GM19455 (cell line): Measurements from ENCODE around the gene FAM83D.
"Not testable (repeated sequence)": the region's sequence is repeated elsewhere in the genome, so short reads cannot be mapped to it uniquely, and the experiment has no call there.

Experiments
- ATAC-seq: cut with Tn5 transposase; IDR thresholded peaks from one replicate; pipeline ENCODE4 v1.9.1; 2021; ENCODE audit not compliant: unreplicated experiment

Gene FAM83D

DNA sequence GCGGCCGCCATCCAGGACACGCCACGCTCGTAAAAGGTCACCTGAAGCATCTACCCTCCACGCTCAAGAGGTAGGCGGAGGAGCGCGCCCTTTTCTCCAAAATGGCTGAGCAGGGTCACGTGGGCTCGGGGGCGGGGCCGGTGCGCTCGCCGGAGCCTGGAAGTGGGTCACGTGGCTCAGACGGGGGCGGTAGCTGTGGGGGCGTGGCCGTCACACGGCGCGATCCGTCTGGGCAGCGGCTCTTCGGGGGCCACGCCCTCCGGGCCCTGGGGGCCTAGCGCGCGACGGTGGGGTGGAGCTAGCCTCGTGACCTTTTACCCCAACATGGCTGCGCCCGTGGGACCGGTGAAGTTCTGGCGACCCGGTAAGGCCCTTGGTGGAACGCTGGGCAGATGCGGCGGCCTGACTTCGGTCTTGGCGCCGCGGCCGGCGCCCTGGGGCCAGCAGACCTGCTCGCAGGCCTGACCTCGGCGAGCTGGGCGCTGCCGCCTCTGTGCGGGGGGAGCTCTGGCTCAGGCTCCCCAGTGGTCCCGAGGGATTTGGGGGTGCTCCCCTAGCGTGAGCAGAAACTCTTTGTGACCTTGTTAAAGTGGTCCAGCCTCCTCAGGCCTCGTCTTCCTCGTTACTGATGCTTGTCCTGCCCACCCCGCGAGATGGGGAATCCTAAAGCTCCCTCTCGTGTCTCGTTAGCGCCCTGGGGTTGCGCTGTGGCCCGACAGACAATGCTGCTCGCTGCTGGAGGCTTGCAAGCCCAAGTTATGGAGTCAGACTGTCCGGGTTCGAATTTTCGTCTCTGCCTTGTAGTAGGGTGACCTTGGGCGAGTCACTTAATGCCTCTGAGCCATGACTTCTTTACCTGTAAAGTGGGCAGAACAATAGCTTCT, 36.1 kb downstream of the FAM83D start, which contains the start of gene DHX35:
Gene DHX35, plus strand, starts transcription at position 301 of the 884 bp plus-strand sequence. Its CDS starts 24 bp downstream, at position 325.
- ATAC-seq: peak; percentile 98

- no peak for ATAC-seq
These were observed 36.7 kb downstream of the FAM83D start for GRCh38 chr20:38962928-38963401.

DNA sequence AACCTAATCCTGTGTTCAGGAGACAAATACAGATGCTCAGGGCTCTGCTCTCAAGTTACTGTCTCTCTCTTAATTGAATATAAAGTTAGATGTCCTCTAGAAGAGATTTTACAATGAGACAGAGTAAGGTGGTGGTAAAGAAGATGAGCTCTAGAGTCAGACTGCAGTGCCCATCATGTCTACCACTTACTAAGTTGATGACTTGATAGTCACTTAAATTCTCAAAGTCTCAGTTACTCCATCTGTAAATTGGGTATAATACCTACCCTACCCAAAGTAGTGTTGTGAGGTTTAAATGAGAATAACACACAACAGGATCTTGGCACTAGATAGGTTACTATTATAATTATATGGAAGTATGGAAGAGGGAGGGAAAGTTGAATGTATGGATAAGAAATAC, 37.5 kb downstream of the FAM83D start:
- no peak for ATAC-seq

GRCh38 chr20:38965264-38965663, 39.0 kb downstream of the FAM83D start:
- ATAC-seq: no peak

DNA sequence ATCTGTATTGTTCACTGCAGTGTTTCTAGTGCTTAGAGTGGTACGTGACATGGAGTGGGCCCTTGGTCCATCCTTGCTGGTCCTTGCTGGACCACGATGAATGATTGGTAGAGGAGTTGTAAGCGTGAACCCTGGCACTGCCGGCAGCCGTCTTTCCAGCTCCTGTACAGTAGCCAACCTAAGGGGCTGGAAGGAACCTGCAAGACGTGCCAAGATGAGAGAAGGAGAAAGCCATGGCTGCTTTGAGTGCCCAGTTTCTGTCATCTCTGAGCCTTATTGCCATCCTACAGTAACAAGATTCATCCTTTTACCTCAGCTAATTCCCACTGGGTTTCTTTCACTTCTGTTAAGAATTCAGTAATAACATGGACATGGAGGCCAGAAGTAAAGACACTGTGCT, 41.9 kb downstream of the FAM83D start:
- ATAC-seq: no peak

DNA sequence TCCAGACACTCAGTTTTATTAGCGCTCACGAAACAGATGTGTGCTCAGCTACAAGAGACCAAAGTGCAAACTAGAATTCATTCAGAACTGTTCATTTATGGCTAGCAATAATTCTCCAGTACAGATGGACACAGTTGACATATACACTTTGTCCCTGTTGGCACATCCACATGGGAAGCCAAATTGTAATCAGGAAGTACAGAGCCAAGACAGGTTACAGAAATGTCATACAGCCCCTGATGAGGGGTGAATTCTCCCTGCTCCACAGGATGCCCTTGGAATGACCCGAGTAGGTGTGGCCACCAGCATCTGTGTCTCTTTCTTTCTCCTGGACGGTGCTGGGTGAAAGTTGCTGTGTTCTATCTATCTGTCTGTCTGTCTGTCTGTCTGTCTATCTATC, 43.5 kb downstream of the FAM83D start:
- ATAC-seq: no peak

- no peak for ATAC-seq
These were observed 44.1 kb downstream of the FAM83D start for GRCh38 chr20:38970302-38970701.

GRCh38 chr20:38973107-38973506, 46.9 kb downstream of the FAM83D start:
- no peak for ATAC-seq

DNA sequence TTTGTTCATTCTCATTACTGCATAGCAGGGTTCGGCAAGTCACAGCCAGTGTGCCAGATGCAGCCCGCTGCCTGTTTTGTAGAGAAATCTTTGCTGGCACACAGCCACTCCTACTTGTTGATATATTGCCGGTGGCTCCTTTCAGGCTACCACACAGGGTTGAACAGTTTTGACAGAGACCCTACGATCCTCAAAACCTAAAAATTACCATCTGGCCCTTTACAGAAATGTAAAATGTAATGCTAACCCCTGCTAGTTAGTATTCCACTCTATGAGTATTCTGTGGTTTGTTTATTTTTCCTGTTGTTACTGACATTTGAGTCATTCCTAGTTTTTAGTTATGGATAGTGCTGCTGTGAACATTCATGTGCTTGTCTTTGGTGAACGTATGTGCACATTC, 47.4 kb downstream of the FAM83D start:
- no peak for ATAC-seq

GRCh38 chr20:38975539-38976120, 49.4 kb downstream of the FAM83D start:
- ATAC-seq: no peak

DNA sequence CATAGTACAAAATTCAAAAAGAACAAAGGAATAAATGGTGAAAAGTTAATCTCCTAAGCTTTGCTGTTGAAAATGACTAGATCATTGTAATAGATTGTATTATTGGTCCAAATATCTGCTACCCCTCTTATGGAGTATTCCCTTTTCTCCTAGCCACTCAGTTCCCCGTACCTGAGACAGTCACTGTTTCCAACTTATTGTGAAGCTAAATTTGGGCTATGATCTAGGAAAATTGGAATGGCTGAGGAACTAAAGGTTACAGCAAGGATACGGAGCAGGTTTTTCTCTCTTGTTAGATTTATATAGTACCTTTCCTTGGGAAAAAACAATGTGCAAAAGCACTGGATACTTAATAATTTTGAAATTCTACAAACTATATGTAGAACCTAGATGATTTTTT, 53.2 kb downstream of the FAM83D start:
- ATAC-seq: no peak

DNA sequence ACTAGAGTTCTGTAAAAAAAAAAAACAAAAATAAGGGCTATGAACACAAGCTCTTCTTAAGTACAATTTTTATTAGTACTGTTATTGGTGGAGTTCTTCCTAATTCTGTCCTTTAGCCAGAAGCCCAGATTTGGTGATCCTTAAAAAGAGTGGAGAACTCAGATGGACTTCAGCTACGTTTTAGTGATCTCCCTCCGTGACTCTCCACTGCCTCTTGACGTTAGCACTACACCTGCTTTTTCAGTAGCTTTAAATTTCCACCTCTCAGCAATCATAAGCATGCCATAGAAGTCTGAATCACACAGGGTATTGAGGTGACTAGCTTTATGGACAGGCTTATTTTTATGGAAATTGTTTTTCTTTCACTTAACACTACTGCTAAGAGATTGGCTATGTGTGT, 53.6 kb downstream of the FAM83D start:
- ATAC-seq: no peak

DNA sequence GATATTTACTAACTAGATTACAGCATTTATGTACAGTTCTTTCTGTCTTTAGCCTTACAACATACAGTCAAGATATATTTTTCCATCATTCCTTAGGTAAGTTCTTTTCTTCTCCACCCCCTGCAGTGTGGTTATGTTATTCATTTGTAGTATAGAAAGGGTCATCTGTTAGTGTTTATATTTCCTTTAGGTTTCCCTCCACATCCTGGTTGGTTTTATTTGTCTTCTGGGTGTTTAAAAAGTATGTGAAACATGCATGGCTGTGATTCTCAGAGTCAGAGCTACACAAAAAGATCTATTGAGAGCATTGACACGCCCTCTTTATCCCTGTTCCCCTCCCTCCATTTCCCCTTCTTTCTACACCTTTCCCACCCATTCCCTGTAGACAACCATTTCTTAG, 56.1 kb downstream of the FAM83D start:
- no peak for ATAC-seq

DNA sequence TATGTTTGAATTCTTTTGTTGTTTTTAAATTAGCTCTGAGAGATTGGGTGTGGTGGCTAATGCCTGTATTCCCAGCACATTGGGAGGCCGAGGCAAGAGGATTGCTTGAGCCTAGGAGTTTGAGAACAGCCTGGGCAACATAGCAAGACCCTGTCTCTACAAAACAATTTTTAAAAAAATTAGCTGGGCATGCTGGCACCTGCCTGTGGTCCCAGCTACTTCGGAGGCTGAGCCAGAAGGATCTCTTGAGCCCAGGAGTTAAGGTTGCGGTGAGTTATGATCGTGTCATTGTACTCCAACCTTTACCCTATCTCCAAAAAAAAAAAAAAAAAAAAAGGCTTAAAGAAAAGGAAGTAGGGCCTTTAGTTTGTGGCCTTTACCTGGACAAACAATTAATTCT, 58.8 kb downstream of the FAM83D start:
- ATAC-seq: no peak

- no peak for ATAC-seq
These were observed 59.5 kb downstream of the FAM83D start for GRCh38 chr20:38985603-38986170.

DNA sequence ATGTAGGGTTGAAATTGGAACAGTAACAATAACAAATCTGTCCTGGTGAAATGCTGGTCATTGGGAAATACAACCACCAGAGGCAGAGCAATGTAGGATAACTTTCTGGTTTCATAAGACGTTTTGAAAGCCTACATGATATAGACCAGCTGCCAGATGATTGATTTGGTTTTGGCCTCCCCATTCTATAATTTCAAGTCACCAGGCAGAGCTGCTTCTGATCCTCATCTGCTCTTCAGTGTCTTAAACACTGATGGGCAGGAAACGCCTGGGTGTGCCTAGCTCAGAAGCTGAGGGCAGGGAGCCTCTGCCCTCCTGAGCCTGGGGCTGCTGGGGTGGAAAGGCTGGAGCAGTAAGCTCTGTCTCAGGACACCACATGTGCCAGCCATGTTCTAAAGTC, 60.4 kb downstream of the FAM83D start:
- no peak for ATAC-seq

DNA sequence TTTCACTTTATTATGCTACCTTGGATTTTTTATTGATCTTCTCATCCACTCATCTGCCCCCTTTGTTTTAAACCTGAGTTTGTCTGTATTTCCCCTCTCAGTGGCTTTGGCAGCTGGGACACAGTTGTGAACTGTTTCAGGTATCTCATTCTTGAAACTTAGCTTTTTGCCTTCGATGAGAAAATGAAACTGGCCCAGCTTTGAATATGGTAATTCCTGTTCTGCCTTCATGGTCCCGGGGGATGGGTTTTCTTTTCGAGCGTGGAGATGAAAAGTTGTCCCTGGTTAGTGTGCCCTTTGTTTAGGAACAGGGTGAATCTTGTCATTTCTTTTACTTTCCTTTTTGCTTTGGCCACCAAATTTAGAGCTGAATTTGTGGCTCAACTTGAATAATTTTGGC, 61.6 kb downstream of the FAM83D start:
- ATAC-seq: peak; percentile 86

DNA sequence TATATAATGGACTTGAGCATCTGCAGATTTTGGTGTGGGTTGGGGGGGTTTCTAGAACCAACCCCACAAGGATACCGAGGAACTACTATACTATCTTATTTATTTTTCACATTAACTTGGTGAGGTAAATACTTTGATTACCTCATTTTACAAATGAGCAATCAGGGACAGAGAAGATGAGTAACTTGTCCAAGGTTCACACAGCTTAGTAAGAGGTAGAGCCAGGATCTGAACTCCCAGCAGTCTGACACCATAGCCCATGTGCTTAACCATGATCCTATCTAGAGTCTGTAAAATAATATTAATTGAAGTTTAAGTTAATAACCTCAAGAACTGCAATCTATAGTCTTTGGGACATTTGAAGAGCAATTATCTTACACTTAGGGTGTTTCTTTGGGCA, 64.5 kb downstream of the FAM83D start:
- no peak for ATAC-seq

GRCh38 chr20:38991814-38992704, 65.8 kb downstream of the FAM83D start:
- no peak for ATAC-seq

DNA sequence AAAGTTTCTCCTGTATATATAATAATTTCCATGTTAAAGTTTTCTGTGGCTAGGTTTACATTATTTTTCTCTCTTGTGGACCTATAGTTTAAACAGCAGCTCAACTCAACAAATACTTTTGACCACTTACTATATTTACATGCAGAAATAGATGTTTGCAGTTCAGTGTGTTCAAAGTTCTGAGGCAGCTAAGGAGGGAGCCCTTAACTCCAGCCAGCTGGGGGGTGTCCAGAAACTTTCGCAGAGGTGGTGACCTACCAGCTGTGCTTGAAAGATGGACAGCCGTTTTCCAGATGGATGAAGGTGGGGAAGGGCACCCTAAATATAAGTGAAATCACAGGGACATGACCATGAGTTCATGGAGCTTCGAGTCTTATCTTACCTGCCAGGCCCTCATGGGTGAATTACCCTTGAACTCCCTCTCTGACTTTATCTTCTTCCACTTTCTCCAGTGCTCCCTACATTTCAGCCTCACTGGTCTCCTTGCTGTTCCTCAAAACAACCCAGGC, 69.4 kb downstream of the FAM83D start:
- no peak for ATAC-seq

DNA sequence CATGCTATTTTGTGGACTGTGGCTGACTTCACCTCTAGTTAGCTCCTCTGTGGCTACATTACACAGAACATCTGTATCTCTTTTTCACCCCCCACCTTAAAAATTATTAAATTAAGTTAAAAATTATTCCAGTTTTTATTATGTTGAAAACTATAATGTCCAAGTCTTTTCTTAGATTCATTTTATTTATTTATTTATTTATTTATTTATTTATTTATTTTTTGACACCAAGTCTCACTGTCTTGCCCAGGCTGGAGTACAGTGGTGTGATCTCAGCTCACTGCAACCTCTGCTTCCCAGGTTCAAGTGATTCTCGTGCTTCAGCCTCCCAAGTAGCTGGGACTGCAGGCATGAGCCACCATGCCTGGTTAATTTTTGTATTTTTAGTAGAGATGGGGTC, 70.6 kb downstream of the FAM83D start:
- not testable (repeated sequence) for ATAC-seq
